ENCODE data around the gene XRN2. TPM values are rescaled to one million over a fixed set of nuclear protein-coding genes. Genes with fewer than 3 reads are reported as not detected.

Gene XRN2
- total RNA-seq, 2 experiments from 2014 or later, result 64.1 to 66.4 TPM

GRCh38 chr20:21386111-21386510 is 83.0 kb downstream of the XRN2 start:
- H3K27me3 Mint-ChIP-seq, result peaks cover 8% of the 10 kb centered on the region
- peaks cover 45% of the 10 kb centered on the region for H3K36me3 Mint-ChIP-seq (ENCODE audit: low read depth)
- POLR2A ChIA-PET, result no interaction called here
- CTCF ChIA-PET, result no interaction called here
- H3K4me3 Mint-ChIP-seq, result no peak overlapping the region
- H3K4me1 Mint-ChIP-seq, result peaks cover under 1% of the 10 kb centered on the region
- H3K9me3 Mint-ChIP-seq, result no peaks in the 10 kb centered on the region
- no peak for DNase-seq
- H3K27ac Mint-ChIP-seq, result no peak overlapping the region

GRCh38 chr20:21387528-21387927 is 84.4 kb downstream of the XRN2 start:
- H3K36me3 Mint-ChIP-seq (ENCODE audit: low read depth), result peaks cover 48% of the 10 kb centered on the region
- H3K4me3 Mint-ChIP-seq, result no peak overlapping the region
- ChIA-PET POLR2A (no interaction called here), CTCF (no interaction called here)
- no peak overlapping the region for H3K27ac Mint-ChIP-seq
- no peaks in the 10 kb centered on the region for H3K9me3 Mint-ChIP-seq
- peaks cover 20% of the 10 kb centered on the region for H3K27me3 Mint-ChIP-seq
- no peak for DNase-seq
- peaks cover 11% of the 10 kb centered on the region for H3K4me1 Mint-ChIP-seq

- no peak for DNase-seq
- Mint-ChIP-seq H3K4me1 (peaks cover 20% of the 10 kb centered on the region), H3K9me3 (no peaks in the 10 kb centered on the region), H3K27me3 (peaks cover 30% of the 10 kb centered on the region), H3K36me3 (ENCODE audit: low read depth) (peaks cover 45% of the 10 kb centered on the region), H3K4me3 (no peak overlapping the region), H3K27ac (no peak overlapping the region)
- ChIA-PET POLR2A (no interaction called here), CTCF (interaction anchor here (1.4 kb wide), 1 partner anchor 115 kb away, joined by 4 read pairs; no protein-coding TSS in a partner anchor)
Observed at GRCh38 chr20:21388566-21388965, 85.4 kb downstream of the XRN2 start.

GRCh38 chr20:21389368-21389767 is 86.2 kb downstream of the XRN2 start:
- CTCF ChIA-PET, result interaction anchor here (0.6 to 1.4 kb wide), 2 partner anchors 114 to 480 kb away, joined by 4 read pairs; no protein-coding TSS in a partner anchor
- peaks cover 20% of the 10 kb centered on the region for H3K4me1 Mint-ChIP-seq
- H3K9me3 Mint-ChIP-seq, result no peaks in the 10 kb centered on the region
- no peak overlapping the region for H3K4me3 Mint-ChIP-seq
- H3K36me3 Mint-ChIP-seq (ENCODE audit: low read depth), result peaks cover 40% of the 10 kb centered on the region
- peaks cover 38% of the 10 kb centered on the region for H3K27me3 Mint-ChIP-seq
- POLR2A ChIA-PET, result no interaction called here
- no peak overlapping the region for H3K27ac Mint-ChIP-seq
- no peak for DNase-seq

- Mint-ChIP-seq H3K4me3 (no peak overlapping the region), H3K4me1 (peaks cover 29% of the 10 kb centered on the region), H3K27me3 (peaks cover 48% of the 10 kb centered on the region), H3K27ac (no peak overlapping the region), H3K9me3 (no peaks in the 10 kb centered on the region), H3K36me3 (ENCODE audit: low read depth) (peaks cover 44% of the 10 kb centered on the region)
- CTCF ChIA-PET, result no interaction called here
- DNase-seq, result no peak
- POLR2A ChIA-PET, result no interaction called here
Observed at GRCh38 chr20:21390768-21391167, 87.6 kb downstream of the XRN2 start.

- CTCF ChIA-PET, result no interaction called here
Observed at GRCh38 chr20:21391185-21391971, 88.2 kb downstream of the XRN2 start.

GRCh38 chr20:21391972-21392352 is 88.8 kb downstream of the XRN2 start:
- H3K4me3 Mint-ChIP-seq, result no peak overlapping the region
- ChIA-PET CTCF (no interaction called here), POLR2A (no interaction called here)
- H3K9me3 Mint-ChIP-seq, result no peaks in the 10 kb centered on the region
- no peak for DNase-seq
- H3K27ac Mint-ChIP-seq, result no peak overlapping the region
- H3K4me1 Mint-ChIP-seq, result peaks cover 29% of the 10 kb centered on the region
- H3K36me3 Mint-ChIP-seq (ENCODE audit: low read depth), result peaks cover 36% of the 10 kb centered on the region
- H3K27me3 Mint-ChIP-seq, result peaks cover 50% of the 10 kb centered on the region

More at GRCh38 chr20:21391185-21391971, 88.2 kb downstream of the XRN2 start:
- H3K27ac Mint-ChIP-seq, result no peak overlapping the region
- H3K4me3 Mint-ChIP-seq, result no peak overlapping the region
- H3K36me3 Mint-ChIP-seq (ENCODE audit: low read depth), result peaks cover 42% of the 10 kb centered on the region
- POLR2A ChIA-PET, result no interaction called here
- H3K9me3 Mint-ChIP-seq, result no peaks in the 10 kb centered on the region
- no peak for DNase-seq
- H3K27me3 Mint-ChIP-seq, result peaks cover 50% of the 10 kb centered on the region
- H3K4me1 Mint-ChIP-seq, result peaks cover 29% of the 10 kb centered on the region

- ChIA-PET CTCF (interaction anchor here (2.9 kb wide), 1 partner anchor 112 kb away, joined by 10 read pairs; no protein-coding TSS in a partner anchor), POLR2A (no interaction called here)
- Mint-ChIP-seq H3K36me3 (ENCODE audit: low read depth) (peaks cover 27% of the 10 kb centered on the region), H3K4me1 (peaks cover 35% of the 10 kb centered on the region), H3K27me3 (peaks cover 57% of the 10 kb centered on the region), H3K27ac (no peak overlapping the region), H3K4me3 (no peak overlapping the region), H3K9me3 (no peaks in the 10 kb centered on the region)
- DNase-seq, result no peak
Observed at GRCh38 chr20:21393166-21393565, 90.0 kb downstream of the XRN2 start.

GRCh38 chr20:21393816-21394519 is 90.8 kb downstream of the XRN2 start:
- POLR2A ChIA-PET, result no interaction called here
- H3K9me3 Mint-ChIP-seq, result no peaks in the 10 kb centered on the region
- H3K4me1 Mint-ChIP-seq, result peaks cover 35% of the 10 kb centered on the region

GRCh38 chr20:21394551-21394950 is 91.4 kb downstream of the XRN2 start:
- no peak overlapping the region for H3K27ac Mint-ChIP-seq
- peaks cover 21% of the 10 kb centered on the region for H3K36me3 Mint-ChIP-seq (ENCODE audit: low read depth)
- H3K9me3 Mint-ChIP-seq, result no peaks in the 10 kb centered on the region
- ChIA-PET CTCF (interaction anchor here (2.9 kb wide), 1 partner anchor 111 kb away, joined by 10 read pairs; no protein-coding TSS in a partner anchor), POLR2A (no interaction called here)
- peaks cover 71% of the 10 kb centered on the region for H3K27me3 Mint-ChIP-seq
- H3K4me1 Mint-ChIP-seq, result peaks cover 35% of the 10 kb centered on the region
- H3K4me3 Mint-ChIP-seq, result no peak overlapping the region
- no peak for DNase-seq

More at GRCh38 chr20:21393816-21394519, 90.8 kb downstream of the XRN2 start:
- CTCF ChIA-PET, result interaction anchor here (2.9 kb wide), 1 partner anchor 111 kb away, joined by 10 read pairs; no protein-coding TSS in a partner anchor
- peaks cover 24% of the 10 kb centered on the region for H3K36me3 Mint-ChIP-seq (ENCODE audit: low read depth)
- H3K4me3 Mint-ChIP-seq, result no peak overlapping the region
- H3K27ac Mint-ChIP-seq, result no peak overlapping the region
- peaks cover 65% of the 10 kb centered on the region for H3K27me3 Mint-ChIP-seq
- DNase-seq, result no peak

GRCh38 chr20:21395051-21395665 is 92.0 kb downstream of the XRN2 start:
- H3K4me3 Mint-ChIP-seq, result peak overlapping the region; percentile 62
- H3K4me1 Mint-ChIP-seq, result peaks cover 35% of the 10 kb centered on the region
- POLR2A ChIA-PET, result no interaction called here
- H3K9me3 Mint-ChIP-seq, result no peaks in the 10 kb centered on the region
- H3K36me3 Mint-ChIP-seq (ENCODE audit: low read depth), result peaks cover 17% of the 10 kb centered on the region
- H3K27me3 Mint-ChIP-seq, result peaks cover 74% of the 10 kb centered on the region
- no peak for DNase-seq
- CTCF ChIA-PET, result interaction anchor here (2.9 kb wide), 1 partner anchor 110 kb away, joined by 10 read pairs; no protein-coding TSS in a partner anchor
- H3K27ac Mint-ChIP-seq, result peak overlapping the region; percentile 63

GRCh38 chr20:21395666-21396598 is 92.8 kb downstream of the XRN2 start:
- no peaks in the 10 kb centered on the region for H3K9me3 Mint-ChIP-seq
- peak overlapping the region; percentile 62 for H3K4me3 Mint-ChIP-seq
- peaks cover 35% of the 10 kb centered on the region for H3K4me1 Mint-ChIP-seq
- peak overlapping the region; percentile 63 for H3K27ac Mint-ChIP-seq
- ChIA-PET CTCF (interaction anchor here (1.5 to 2.9 kb wide), 2 partner anchors 109 to 175 kb away, joined by 3 to 10 read pairs; no protein-coding TSS in a partner anchor), POLR2A (no interaction called here)
- H3K27me3 Mint-ChIP-seq, result peaks cover 78% of the 10 kb centered on the region
- peaks cover 13% of the 10 kb centered on the region for H3K36me3 Mint-ChIP-seq (ENCODE audit: low read depth)
- DNase-seq, result peak; percentile 64

Data from activated CD4-positive, alpha-beta T cell treated with anti-CD3 and anti-CD28 coated beads, Interleukin-2, amount 10 ng/mL, durations not matched to agents 7 days and 5 days (primary cell).